ENCODE data around the gene BDH1. TPM values are rescaled to one million over a fixed set of nuclear protein-coding genes. Genes with fewer than 3 reads are reported as not detected.
A peak's percentile ranks its signal among the peaks of the same experiment; 100 is the strongest.
"Not testable (repeated sequence)": the region's sequence is repeated elsewhere in the genome, so short reads cannot be mapped to it uniquely, and the experiment has no call there.

The BDH1 gene
- 10 to 100 TPM; 31.1 to 74.7 (median 68.9) TPM for total RNA-seq
- total RNA-seq (2013) = 26.0 TPM
- 9.2 to 75.2 (median 25.2) reads per million in 29 experiments for total RNA-seq

GRCh38 chr3:197555281-197556261, at the start of gene BDH1:
BDH1 (minus strand) TSS chr3:197555968; CDS start chr3:197546443, 9,525 bp downstream.
- H3K9me3 Mint-ChIP-seq = no peaks in the 10 kb centered on the region
- peaks cover 0 to 18% of the 10 kb centered on the region in 2 experiments for H3K4me1 ChIP-seq (ENCODE audit: control insufficient read depth in 1 of 2, extremely low read depth in 1 of 2, insufficient read depth in 2 of 2, low read length in 2 of 2)
- under 1% methylated on average over 78 of the region's 96 CpGs for WGBS (ENCODE audit: insufficient coverage)
- H3K4me3 Mint-ChIP-seq = peak within 1 kb of the TSS; percentile 88 to 92 (median 91)
- peak in 34 of 35 experiments; percentile 13 to 71 (median 34) for DNase-seq
- ATAC-seq (replicated peaks in 1 of 4) = peak; percentile 28 to 52 (median 48)
- peaks cover 6% of the 10 kb centered on the region for H3K36me3 Mint-ChIP-seq
- no peaks in the 10 kb centered on the region for H3K9me3 ChIP-seq
- H3K4me3 ChIP-seq (ENCODE audit: control insufficient read depth in 1 of 2, extremely low read depth in 1 of 2, low read length in 1 of 2) = peak within 1 kb of the TSS; percentile 51 to 82
- ChIA-PET CTCF (no interaction called here), POLR2A (no interaction called here)
- H3K27me3 ChIP-seq (replicated peaks in 1 of 2; ENCODE audit: control insufficient read depth in 2 of 2, extremely low read depth in 1 of 2, insufficient read depth in 2 of 2, low read length in 1 of 2) = peaks cover 2% of the 10 kb centered on the region in 2 experiments
- peak within 1 kb of the TSS; percentile 88 to 89 for H3K27ac Mint-ChIP-seq
- H3K27ac ChIP-seq (ENCODE audit: low read length) = peak within 1 kb of the TSS; percentile 80
- H3K4me1 Mint-ChIP-seq = peaks cover 21 to 34% (median 27%) of the 10 kb centered on the region in 3 donors
- H3K27me3 Mint-ChIP-seq = peaks cover 4 to 6% of the 10 kb centered on the region in 2 donors
- H3K36me3 ChIP-seq (ENCODE audit: control insufficient read depth in 2 of 2, extremely low read depth in 1 of 2, insufficient read depth in 1 of 2, low read length in 1 of 2) = no peaks in the 10 kb centered on the region

- Mint-ChIP-seq H3K27me3 (no peaks in the 10 kb centered on the region), H3K36me3 (peaks cover 14% of the 10 kb centered on the region), H3K9me3 (no peaks in the 10 kb centered on the region), H3K27ac (peak overlapping the region in 1 of 2 donors; percentile 34), H3K4me3 (no peak overlapping the region), H3K4me1 (peaks cover 4 to 7% (median 4%) of the 10 kb centered on the region in 3 donors)
- peaks cover 0 to 9% of the 10 kb centered on the region in 2 experiments for H3K4me1 ChIP-seq (ENCODE audit: control insufficient read depth in 1 of 2, extremely low read depth in 1 of 2, insufficient read depth in 2 of 2, low read length in 2 of 2)
- no peak overlapping the region for H3K27ac ChIP-seq (ENCODE audit: low read length)
- peaks cover 2 to 18% of the 10 kb centered on the region in 2 donors for H3K36me3 ChIP-seq (ENCODE audit: control insufficient read depth in 2 of 2, extremely low read depth in 1 of 2, insufficient read depth in 1 of 2, low read length in 1 of 2)
- DNase-seq (no peak), ATAC-seq (replicated peaks in 1 of 4) (no peak)
- H3K9me3 ChIP-seq = no peaks in the 10 kb centered on the region
- H3K4me3 ChIP-seq (ENCODE audit: control insufficient read depth in 1 of 2, extremely low read depth in 1 of 2, low read length in 1 of 2) = no peak overlapping the region
- WGBS (ENCODE audit: insufficient coverage) = 92% methylated on average over 12 of the region's 15 CpGs
- ChIA-PET CTCF (no interaction called here), POLR2A (no interaction called here)
- peaks cover 0 to 2% of the 10 kb centered on the region in 2 experiments for H3K27me3 ChIP-seq (replicated peaks in 1 of 2; ENCODE audit: control insufficient read depth in 2 of 2, extremely low read depth in 1 of 2, insufficient read depth in 2 of 2, low read length in 1 of 2)
These were observed 47.7 kb upstream of the BDH1 start for GRCh38 chr3:197603317-197603933.

GRCh38 chr3:197602351-197602750, 46.6 kb upstream of the BDH1 start:
- H3K27me3 ChIP-seq (replicated peaks in 1 of 2; ENCODE audit: control insufficient read depth in 2 of 2, extremely low read depth in 1 of 2, insufficient read depth in 2 of 2, low read length in 1 of 2); CTCF ChIA-PET; H3K27ac ChIP-seq (ENCODE audit: low read length); H3K36me3 Mint-ChIP-seq; H3K4me3 ChIP-seq (ENCODE audit: control insufficient read depth in 1 of 2, extremely low read depth in 1 of 2, low read length in 1 of 2); DNase-seq; H3K9me3 Mint-ChIP-seq; H3K9me3 ChIP-seq; H3K27me3 Mint-ChIP-seq; H3K36me3 ChIP-seq (ENCODE audit: control insufficient read depth in 2 of 2, extremely low read depth in 1 of 2, insufficient read depth in 1 of 2, low read length in 1 of 2); POLR2A ChIA-PET; H3K4me1 ChIP-seq (ENCODE audit: control insufficient read depth in 1 of 2, extremely low read depth in 1 of 2, insufficient read depth in 2 of 2, low read length in 2 of 2); ATAC-seq (replicated peaks in 1 of 4); H3K4me1 Mint-ChIP-seq; H3K4me3 Mint-ChIP-seq; H3K27ac Mint-ChIP-seq: not testable (repeated sequence)
- 90% methylated on average over 8 of the region's 31 CpGs for WGBS (ENCODE audit: insufficient coverage)

GRCh38 chr3:197601566-197601840, 45.7 kb upstream of the BDH1 start:
- H3K36me3 Mint-ChIP-seq; H3K36me3 ChIP-seq (ENCODE audit: control insufficient read depth in 2 of 2, extremely low read depth in 1 of 2, insufficient read depth in 1 of 2, low read length in 1 of 2); ATAC-seq (replicated peaks in 1 of 4); H3K27me3 ChIP-seq (replicated peaks in 1 of 2; ENCODE audit: control insufficient read depth in 2 of 2, extremely low read depth in 1 of 2, insufficient read depth in 2 of 2, low read length in 1 of 2); H3K4me3 ChIP-seq (ENCODE audit: control insufficient read depth in 1 of 2, extremely low read depth in 1 of 2, low read length in 1 of 2); H3K27ac ChIP-seq (ENCODE audit: low read length); H3K4me3 Mint-ChIP-seq; H3K27me3 Mint-ChIP-seq; H3K4me1 ChIP-seq (ENCODE audit: control insufficient read depth in 1 of 2, extremely low read depth in 1 of 2, insufficient read depth in 2 of 2, low read length in 2 of 2); POLR2A ChIA-PET; H3K9me3 ChIP-seq; H3K4me1 Mint-ChIP-seq; CTCF ChIA-PET; H3K27ac Mint-ChIP-seq; H3K9me3 Mint-ChIP-seq; DNase-seq: not testable (repeated sequence)
- WGBS (ENCODE audit: insufficient coverage) = no CpG with 5 or more reads among the region's 2 CpGs

GRCh38 chr3:197600796-197601565, 45.2 kb upstream of the BDH1 start:
- peaks cover 4 to 7% (median 4%) of the 10 kb centered on the region in 3 donors for H3K4me1 Mint-ChIP-seq
- no peaks in the 10 kb centered on the region for H3K36me3 ChIP-seq (ENCODE audit: control insufficient read depth in 2 of 2, extremely low read depth in 1 of 2, insufficient read depth in 1 of 2, low read length in 1 of 2)
- H3K9me3 Mint-ChIP-seq = no peaks in the 10 kb centered on the region
- H3K27ac Mint-ChIP-seq = no peak overlapping the region
- no peak for ATAC-seq (replicated peaks in 1 of 4)
- ChIA-PET POLR2A (no interaction called here), CTCF (no interaction called here)
- H3K27ac ChIP-seq (ENCODE audit: low read length) = no peak overlapping the region
- no peak overlapping the region for H3K4me3 ChIP-seq (ENCODE audit: control insufficient read depth in 1 of 2, extremely low read depth in 1 of 2, low read length in 1 of 2)
- 97% methylated on average over 18 of the region's 22 CpGs for WGBS (ENCODE audit: insufficient coverage)
- no peak overlapping the region for H3K4me3 Mint-ChIP-seq
- no peaks in the 10 kb centered on the region for H3K9me3 ChIP-seq
- no peaks in the 10 kb centered on the region for H3K36me3 Mint-ChIP-seq
- no peak for DNase-seq
- H3K4me1 ChIP-seq (ENCODE audit: control insufficient read depth in 1 of 2, extremely low read depth in 1 of 2, insufficient read depth in 2 of 2, low read length in 2 of 2) = peaks cover 0 to 9% of the 10 kb centered on the region in 2 experiments
- no peaks in the 10 kb centered on the region for H3K27me3 Mint-ChIP-seq
- peaks cover 0 to 2% of the 10 kb centered on the region in 2 experiments for H3K27me3 ChIP-seq (replicated peaks in 1 of 2; ENCODE audit: control insufficient read depth in 2 of 2, extremely low read depth in 1 of 2, insufficient read depth in 2 of 2, low read length in 1 of 2)
